ENCODE data around the gene FOXA3. TPM values are rescaled to one million over a fixed set of nuclear protein-coding genes. Genes with fewer than 3 reads are reported as not detected.
"Not testable (repeated sequence)": the region's sequence is repeated elsewhere in the genome, so short reads cannot be mapped to it uniquely, and the experiment has no call there.

The FOXA3 gene
- total and polyA plus RNA-seq, 8 donors, result 7.6 to 65.8 (median 18.9) TPM

DNA sequence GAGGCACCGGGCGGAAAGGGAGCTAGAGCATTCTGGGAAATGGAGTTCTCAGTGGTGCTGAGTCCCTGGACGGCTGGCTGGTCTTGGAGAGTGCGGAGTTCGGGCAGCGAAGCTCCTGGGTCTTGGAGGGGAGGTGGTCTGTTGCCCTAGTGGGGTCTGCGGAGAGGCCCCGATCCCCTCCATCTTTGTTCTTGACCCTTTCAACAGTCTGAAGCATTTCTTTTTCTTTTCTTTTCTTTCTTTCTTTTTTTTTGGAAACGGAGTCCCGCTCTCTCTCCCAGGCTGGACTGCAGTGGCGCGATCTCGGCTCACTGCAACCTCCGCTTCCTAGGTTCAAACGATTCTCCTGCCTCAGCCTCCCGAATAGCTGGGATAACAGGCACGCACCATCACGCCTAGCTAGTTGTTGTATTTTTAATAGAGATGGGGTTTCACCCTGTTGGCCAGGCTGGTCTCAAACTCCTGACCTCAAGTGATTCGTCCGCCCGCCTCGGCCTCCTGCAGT, 739 bp upstream of the FOXA3 start:
- intact Hi-C loops (cut with DNase I; ENCODE audit: low total_unique reads), result no loop called here
- DNase-seq, result no peak

DNA sequence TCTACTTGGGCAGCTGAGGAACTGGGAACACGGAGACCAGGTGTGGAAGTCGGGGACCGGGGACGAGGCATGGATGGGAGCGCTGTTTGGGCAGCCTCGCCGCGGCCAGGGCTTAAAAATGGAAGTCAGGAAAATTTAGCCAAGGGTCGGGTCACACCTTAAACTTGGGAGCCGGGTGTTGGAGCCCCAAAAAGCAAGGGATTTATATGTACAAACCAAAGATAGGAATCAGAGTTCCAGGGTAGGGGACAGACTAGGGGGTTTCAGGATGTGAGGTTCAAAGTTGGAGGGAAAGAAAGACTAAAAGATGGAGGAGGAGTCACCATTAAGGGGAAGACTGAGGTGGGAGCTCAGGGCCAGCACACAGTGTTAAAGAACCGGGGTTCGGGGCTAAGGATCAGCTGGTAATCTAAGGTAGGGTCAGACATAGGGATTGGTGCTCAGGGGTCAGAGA, 530 bp downstream of the FOXA3 start:
- H3K4me1 ChIP-seq, result peaks cover 24 to 44% (median 39%) of the 10 kb centered on the region in 4 donors
- H3K27me3 ChIP-seq, result peaks cover 0 to 34% (median 9%) of the 10 kb centered on the region in 3 donors
- H3K9me3 ChIP-seq, result no peaks in the 10 kb centered on the region
- intact Hi-C loops (cut with DNase I; ENCODE audit: low total_unique reads), result no loop called here
- peak overlapping the region; percentile 75 to 97 (median 90) for H3K4me3 ChIP-seq
- 9 to 23% (median 12%) methylated on average over 12 of the region's 12 CpGs for WGBS, 5 donors
- DNase-seq, result no peak
- H3K36me3 ChIP-seq, result peaks cover 0 to 14% (median 6%) of the 10 kb centered on the region in 4 donors
- peak overlapping the region; percentile 78 to 96 (median 92) for H3K27ac ChIP-seq
- TF ChIP-seq POLR2A (IDR thresholded peaks at IDR 0.05) (no peak), EP300 (IDR thresholded peaks at IDR 0.05) (no peak), POLR2AphosphoS5 (IDR thresholded peaks at IDR 0.05) (no peak)
- TF ChIP-seq, protein P1, sequence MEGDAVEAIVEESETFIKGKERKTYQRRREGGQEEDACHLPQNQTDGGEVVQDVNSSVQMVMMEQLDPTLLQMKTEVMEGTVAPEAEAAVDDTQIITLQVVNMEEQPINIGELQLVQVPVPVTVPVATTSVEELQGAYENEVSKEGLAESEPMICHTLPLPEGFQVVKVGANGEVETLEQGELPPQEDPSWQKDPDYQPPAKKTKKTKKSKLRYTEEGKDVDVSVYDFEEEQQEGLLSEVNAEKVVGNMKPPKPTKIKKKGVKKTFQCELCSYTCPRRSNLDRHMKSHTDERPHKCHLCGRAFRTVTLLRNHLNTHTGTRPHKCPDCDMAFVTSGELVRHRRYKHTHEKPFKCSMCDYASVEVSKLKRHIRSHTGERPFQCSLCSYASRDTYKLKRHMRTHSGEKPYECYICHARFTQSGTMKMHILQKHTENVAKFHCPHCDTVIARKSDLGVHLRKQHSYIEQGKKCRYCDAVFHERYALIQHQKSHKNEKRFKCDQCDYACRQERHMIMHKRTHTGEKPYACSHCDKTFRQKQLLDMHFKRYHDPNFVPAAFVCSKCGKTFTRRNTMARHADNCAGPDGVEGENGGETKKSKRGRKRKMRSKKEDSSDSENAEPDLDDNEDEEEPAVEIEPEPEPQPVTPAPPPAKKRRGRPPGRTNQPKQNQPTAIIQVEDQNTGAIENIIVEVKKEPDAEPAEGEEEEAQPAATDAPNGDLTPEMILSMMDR (IDR thresholded peaks at IDR 0.05), result no peak

More for the DNA sequence above, 739 bp upstream of the FOXA3 start:
- peak overlapping the region; percentile 78 to 96 (median 92) for H3K27ac ChIP-seq
- H3K4me1 ChIP-seq, result peaks cover 24 to 43% (median 37%) of the 10 kb centered on the region in 4 donors
- no peak for TF ChIP-seq EP300 (IDR thresholded peaks at IDR 0.05)
- TF ChIP-seq POLR2AphosphoS5 (IDR thresholded peaks at IDR 0.05), result no peak
- TF ChIP-seq, protein P1 (IDR thresholded peaks at IDR 0.05), result no peak
- no peak for TF ChIP-seq POLR2A (IDR thresholded peaks at IDR 0.05)
- peak overlapping the region; percentile 75 to 97 (median 90) for H3K4me3 ChIP-seq
- 2 to 5% (median 3%) methylated on average over 19 to 22 of the region's 22 CpGs for WGBS, 5 donors
- peaks cover 0 to 34% (median 9%) of the 10 kb centered on the region in 3 donors for H3K27me3 ChIP-seq
- H3K9me3 ChIP-seq, result no peaks in the 10 kb centered on the region
- H3K36me3 ChIP-seq, result peaks cover 11 to 27% (median 18%) of the 10 kb centered on the region in 4 donors

DNA sequence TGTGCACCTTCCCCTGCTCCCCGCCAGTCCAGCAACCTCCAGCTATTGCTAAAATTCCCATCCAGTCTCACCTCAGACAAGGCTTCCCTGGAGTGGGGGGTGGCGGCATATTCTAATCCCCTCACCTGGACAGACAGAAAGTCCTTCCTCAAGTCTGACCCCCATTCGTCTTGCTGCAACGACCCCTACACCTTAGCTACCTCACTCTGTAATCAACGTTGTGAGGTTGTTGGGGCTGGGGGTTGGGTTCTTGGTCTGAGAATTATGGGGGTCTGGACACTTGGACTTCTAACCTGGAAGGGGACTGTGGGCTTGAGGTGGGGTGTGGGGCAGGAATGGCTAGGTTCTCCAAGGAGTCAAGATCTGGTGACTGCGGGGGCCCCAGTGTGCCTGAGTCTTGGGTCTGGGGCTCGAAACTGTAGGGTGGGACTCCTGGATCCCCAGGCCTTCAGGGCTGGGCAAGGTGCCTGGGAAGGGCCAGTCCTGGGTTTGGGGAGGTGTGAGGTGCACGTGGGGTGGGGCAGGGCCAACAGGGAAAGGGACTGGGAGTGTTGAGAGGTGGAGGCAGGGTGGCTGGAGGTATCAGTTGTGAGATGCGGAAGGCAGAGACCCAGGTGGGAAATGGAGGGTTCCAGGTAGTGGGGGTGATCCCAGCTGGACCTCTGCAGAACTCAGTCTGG, 1.3 kb downstream of the FOXA3 start:
- 26 to 63% (median 34%) methylated on average over 8 to 9 of the region's 9 CpGs for WGBS, 5 donors
- Histone ChIP-seq H3K27ac (peak overlapping the region; percentile 78 to 96 (median 92)), H3K4me3 (peak overlapping the region; percentile 75 to 97 (median 90)), H3K4me1 (peaks cover 24 to 44% (median 36%) of the 10 kb centered on the region in 4 donors), H3K9me3 (no peaks in the 10 kb centered on the region), H3K36me3 (peaks cover 0 to 6% (median 0%) of the 10 kb centered on the region in 4 donors), H3K27me3 (peaks cover 0 to 34% (median 9%) of the 10 kb centered on the region in 3 donors)
- peak; percentile 45 to 48 for DNase-seq
- TF ChIP-seq EP300 (IDR thresholded peaks at IDR 0.05), result no peak
- TF ChIP-seq POLR2AphosphoS5 (IDR thresholded peaks at IDR 0.05), result no peak
- TF ChIP-seq, protein P1 (IDR thresholded peaks at IDR 0.05), result no peak
- TF ChIP-seq POLR2A (IDR thresholded peaks at IDR 0.05), result no peak
- intact Hi-C loops (cut with DNase I; ENCODE audit: low total_unique reads), result no loop called here

DNA sequence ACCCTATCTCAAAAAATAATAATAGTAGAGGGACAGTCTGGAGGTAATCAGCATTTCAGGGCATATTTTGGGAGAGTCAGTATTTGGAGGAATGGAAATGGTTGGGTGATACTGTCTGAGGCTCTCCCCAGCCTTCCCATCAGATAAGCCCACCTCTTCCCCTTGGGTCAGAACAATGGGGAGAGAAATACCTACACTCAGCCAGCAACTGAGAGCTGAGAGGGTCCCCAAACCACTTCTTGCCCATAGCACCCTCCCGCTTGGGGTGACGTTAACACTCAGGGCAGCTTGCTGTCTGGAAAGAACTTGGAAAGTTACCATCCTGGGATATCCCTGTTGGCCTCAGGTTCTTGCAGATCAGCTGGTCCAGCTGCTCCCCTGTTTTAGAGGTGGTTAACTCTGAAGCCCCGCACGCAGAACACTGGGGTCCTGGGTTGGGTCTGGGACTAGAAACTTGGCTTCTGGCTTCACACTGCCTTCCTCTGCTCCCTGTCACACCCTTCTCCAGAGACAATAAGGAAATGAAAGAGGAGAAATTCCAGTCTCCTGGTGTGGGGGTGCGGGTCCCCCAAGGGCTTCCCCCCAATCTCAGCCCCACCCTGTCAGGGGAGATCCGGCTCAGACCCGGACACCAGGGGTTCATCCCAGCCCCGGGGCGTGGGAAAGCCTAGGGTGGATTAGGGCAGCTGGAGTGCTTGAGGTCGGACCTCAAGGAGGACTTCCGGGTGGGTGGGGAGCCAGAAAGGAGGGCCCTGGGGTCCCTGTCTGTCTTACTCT, 2.5 kb downstream of the FOXA3 start:
- Histone ChIP-seq H3K9me3 (no peaks in the 10 kb centered on the region), H3K4me3 (peak overlapping the region; percentile 75 to 97 (median 90)), H3K4me1 (peaks cover 17 to 35% (median 27%) of the 10 kb centered on the region in 4 donors), H3K36me3 (no peaks in the 10 kb centered on the region), H3K27ac (peak overlapping the region; percentile 78 to 96 (median 92)), H3K27me3 (peaks cover 0 to 34% (median 9%) of the 10 kb centered on the region in 3 donors)
- intact Hi-C loops (cut with DNase I; ENCODE audit: low total_unique reads), result no loop called here
- peak in 1 of 2 donors; percentile 45 for DNase-seq
- 25 to 54% (median 39%) methylated on average over 11 of the region's 11 CpGs for WGBS, 5 donors
- TF ChIP-seq POLR2AphosphoS5 (IDR thresholded peaks at IDR 0.05) (peak in 1 of 3 donors; percentile 6), EP300 (IDR thresholded peaks at IDR 0.05) (no peak), POLR2A (IDR thresholded peaks at IDR 0.05) (no peak)
- TF ChIP-seq, protein P1 (IDR thresholded peaks at IDR 0.05), result no peak

DNA sequence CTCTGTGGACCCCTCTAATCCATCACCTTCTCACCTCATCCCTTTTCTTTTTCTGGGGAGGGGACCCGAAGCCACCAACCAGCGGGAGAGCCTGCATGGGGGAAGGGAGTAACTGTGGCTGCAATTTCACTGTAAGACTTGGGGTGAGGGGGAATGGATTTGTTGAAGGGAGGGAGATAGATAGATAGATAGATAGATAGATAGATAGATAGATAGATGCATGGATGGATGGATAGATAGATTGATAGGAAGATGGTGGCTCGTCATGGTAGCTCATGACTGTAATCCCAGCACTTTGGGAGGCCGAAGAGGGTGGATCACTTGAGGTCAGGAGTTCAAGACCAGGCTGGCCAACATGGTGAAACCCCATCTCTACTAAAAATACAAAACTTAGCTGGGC, 3.1 kb downstream of the FOXA3 start:
- H3K36me3 ChIP-seq; H3K9me3 ChIP-seq; DNase-seq; intact Hi-C loops (cut with DNase I; ENCODE audit: low total_unique reads): not testable (repeated sequence)
- WGBS, 5 donors, result 29 to 53% (median 40%) methylated on average over 4 of the region's 4 CpGs
- H3K27me3 ChIP-seq, result peaks cover 0 to 34% (median 9%) of the 10 kb centered on the region in 3 donors
- peak overlapping the region; percentile 75 to 97 (median 90) for H3K4me3 ChIP-seq
- H3K27ac ChIP-seq, result peak overlapping the region; percentile 78 to 96 (median 92)
- peaks cover 10 to 35% (median 25%) of the 10 kb centered on the region in 4 donors for H3K4me1 ChIP-seq
